OCI-LY1 (cell line): Measurements from ENCODE around the gene SAA2.
"Not testable (repeated sequence)": the region's sequence is repeated elsewhere in the genome, so short reads cannot be mapped to it uniquely, and the experiment has no call there.

ENCODE experiments used
- H2AFZ ChIP-seq: fragments of 200-600 bp; sonication (generic), shearing (Covaris generic); 2 replicates; pipeline ENCODE4 v1.6.0; 2014; ENCODE audit warnings: antibody characterized with exemption, mild to moderate bottlenecking, low read length
- H3F3A ChIP-seq: fragments of 200-600 bp; sonication (generic), shearing (Covaris generic); 2 replicates; pipeline ENCODE4 v1.6.0; 2014; ENCODE audit warnings: mild to moderate bottlenecking, antibody characterized with exemption, low read length, moderate library complexity; ENCODE audit not compliant: insufficient read depth
- H3K27ac ChIP-seq: fragments of 200-600 bp; sonication (generic); 2 replicates; pipeline ENCODE4 v1.5.1; 2014; ENCODE audit warnings: low read length, mixed run types, mild to moderate bottlenecking, low read depth; ENCODE audit not compliant: poor library complexity, severe bottlenecking
- H3K27me3 ChIP-seq: fragments of 200-600 bp; sonication (generic); 2 replicates; pipeline ENCODE4 v1.6.0; 2014; ENCODE audit warnings: antibody characterized with exemption, mild to moderate bottlenecking, low read length, moderate library complexity; ENCODE audit not compliant: insufficient read depth
- H3K36me3 ChIP-seq: fragments of 200-600 bp; sonication (generic); 2 replicates; pipeline ENCODE4 v1.6.1; 2014; ENCODE audit warnings: mild to moderate bottlenecking, antibody characterized with exemption, low read length, moderate library complexity, mixed read lengths; ENCODE audit not compliant: insufficient read depth
- H3K4me1 ChIP-seq: fragments of 200-600 bp; sonication (generic); 2 replicates; pipeline ENCODE4 v1.5.1; 2014; ENCODE audit warnings: mild to moderate bottlenecking, low read length, moderate library complexity; ENCODE audit not compliant: insufficient read depth, severe bottlenecking
- H3K4me2 ChIP-seq: fragments of 200-600 bp; sonication (generic), shearing (Covaris generic); 2 replicates; pipeline ENCODE4 v1.6.1; 2014; ENCODE audit warnings: low read length
- H3K4me3 ChIP-seq: fragments of 200-600 bp; sonication (generic); 2 replicates; pipeline ENCODE4 v1.5.1; 2014; ENCODE audit warnings: low read length, low read depth, mild to moderate bottlenecking, mixed read lengths; ENCODE audit not compliant: poor library complexity, severe bottlenecking
- H3K79me2 ChIP-seq: fragments of 200-600 bp; shearing (Covaris generic); 2 replicates; pipeline ENCODE4 v1.6.1; 2016; ENCODE audit warnings: mixed run types, low read length, mixed read lengths; ENCODE audit not compliant: insufficient read depth
- H3K9ac ChIP-seq: fragments of 200-600 bp; sonication (generic), shearing (Covaris generic); 2 replicates; pipeline ENCODE4 v1.6.1; 2014; ENCODE audit warnings: mild to moderate bottlenecking, low read length, mixed read lengths
- H3K9me2 ChIP-seq: fragments of 200-600 bp; sonication (generic), shearing (Covaris generic); 2 replicates; pipeline ENCODE4 v1.6.1; 2014; ENCODE audit warnings: low read depth, mild to moderate bottlenecking, low read length, mixed read lengths
- H3K9me3 ChIP-seq: fragments of 200-600 bp; shearing (Covaris generic); 2 replicates; pipeline ENCODE4 v1.6.1; 2014; ENCODE audit warnings: low read length, mixed read lengths
- H4K20me1 ChIP-seq: fragments of 200-600 bp; sonication (generic), shearing (Covaris generic); 2 replicates; pipeline ENCODE4 v1.6.0; 2016; ENCODE audit warnings: mild to moderate bottlenecking, low read length; ENCODE audit not compliant: insufficient read depth
- EZH2 ChIP-seq: fragments of 200-600 bp; sonication (generic), shearing (Covaris generic); IDR thresholded peaks from 2 replicates; pipeline ENCODE4 v1.8.0; 2017; ENCODE audit warnings: borderline replicate concordance, mixed run types, mild to moderate bottlenecking, antibody characterized with exemption, low read length, moderate library complexity, mixed read lengths
- TF ChIP-seq, protein P1 (sequence below): fragments of 200-600 bp; sonication (generic), shearing (Covaris generic); IDR thresholded peaks from 2 replicates; pipeline ENCODE4 v1.5.1; 2017; ENCODE audit warnings: mild to moderate bottlenecking, antibody characterized with exemption, low read length, moderate library complexity, mixed read lengths

Gene SAA2

DNA sequence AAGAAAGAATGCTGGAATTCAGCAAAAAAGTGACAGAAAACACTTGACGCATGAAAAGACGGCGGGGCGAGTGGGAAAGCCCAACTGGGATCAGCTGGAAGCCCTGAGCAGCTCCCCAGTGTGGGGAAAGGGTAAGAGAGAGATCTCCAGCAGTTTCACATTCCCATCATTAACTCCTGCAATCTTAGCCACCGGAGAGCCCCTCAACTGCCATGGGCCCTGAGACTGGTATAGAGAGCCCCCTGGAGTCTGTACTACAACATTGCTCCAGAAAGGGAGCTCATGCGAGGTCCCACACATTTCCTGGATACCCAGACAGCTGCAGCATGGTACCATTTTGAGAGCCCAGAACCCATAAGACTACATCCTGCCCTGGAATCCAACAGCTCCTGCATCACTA lies 44.7 kb downstream of the SAA2 start:
- no peak overlapping the region for H2AFZ ChIP-seq
- H3K36me3 ChIP-seq, result no peaks in the 10 kb centered on the region
- H3K4me1 ChIP-seq, result no peaks in the 10 kb centered on the region
- H3K9ac ChIP-seq, result no peak overlapping the region
- H3K9me3 ChIP-seq, result no peaks in the 10 kb centered on the region
- no peaks in the 10 kb centered on the region for H3F3A ChIP-seq
- H3K4me3 ChIP-seq, result no peak overlapping the region
- H3K9me2 ChIP-seq, result no peaks in the 10 kb centered on the region
- no peaks in the 10 kb centered on the region; the same call in 1 of the 2 replicates for H3K27me3 ChIP-seq
- no peak overlapping the region for H3K4me2 ChIP-seq
- no peak for TF ChIP-seq EZH2
- TF ChIP-seq, protein P1, sequence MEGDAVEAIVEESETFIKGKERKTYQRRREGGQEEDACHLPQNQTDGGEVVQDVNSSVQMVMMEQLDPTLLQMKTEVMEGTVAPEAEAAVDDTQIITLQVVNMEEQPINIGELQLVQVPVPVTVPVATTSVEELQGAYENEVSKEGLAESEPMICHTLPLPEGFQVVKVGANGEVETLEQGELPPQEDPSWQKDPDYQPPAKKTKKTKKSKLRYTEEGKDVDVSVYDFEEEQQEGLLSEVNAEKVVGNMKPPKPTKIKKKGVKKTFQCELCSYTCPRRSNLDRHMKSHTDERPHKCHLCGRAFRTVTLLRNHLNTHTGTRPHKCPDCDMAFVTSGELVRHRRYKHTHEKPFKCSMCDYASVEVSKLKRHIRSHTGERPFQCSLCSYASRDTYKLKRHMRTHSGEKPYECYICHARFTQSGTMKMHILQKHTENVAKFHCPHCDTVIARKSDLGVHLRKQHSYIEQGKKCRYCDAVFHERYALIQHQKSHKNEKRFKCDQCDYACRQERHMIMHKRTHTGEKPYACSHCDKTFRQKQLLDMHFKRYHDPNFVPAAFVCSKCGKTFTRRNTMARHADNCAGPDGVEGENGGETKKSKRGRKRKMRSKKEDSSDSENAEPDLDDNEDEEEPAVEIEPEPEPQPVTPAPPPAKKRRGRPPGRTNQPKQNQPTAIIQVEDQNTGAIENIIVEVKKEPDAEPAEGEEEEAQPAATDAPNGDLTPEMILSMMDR, result peak; percentile 64
- no peaks in the 10 kb centered on the region for H4K20me1 ChIP-seq
- no peaks in the 10 kb centered on the region for H3K79me2 ChIP-seq
- no peak overlapping the region for H3K27ac ChIP-seq

DNA sequence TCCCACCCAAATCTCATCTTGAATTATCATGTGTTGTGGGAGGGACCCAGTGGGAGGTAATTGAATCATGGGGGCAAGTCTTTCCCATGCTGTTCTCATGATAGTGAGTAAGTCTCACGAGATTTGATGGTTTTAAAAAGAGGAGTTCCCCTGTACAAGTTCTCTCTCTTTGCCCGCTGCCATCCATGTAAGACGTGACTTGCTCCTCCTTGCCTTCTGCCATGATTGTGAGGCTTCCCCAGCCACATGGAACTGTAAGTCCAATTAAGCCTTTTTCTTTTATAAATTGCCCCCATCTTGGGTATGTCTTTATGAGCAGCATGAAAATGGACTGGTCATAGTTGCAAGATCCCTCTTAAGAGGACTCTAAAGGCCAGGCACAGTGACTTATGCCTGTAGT lies 50.7 kb downstream of the SAA2 start:
- not testable (repeated sequence) for H3K9me3 ChIP-seq, H2AFZ ChIP-seq, H4K20me1 ChIP-seq, H3F3A ChIP-seq, H3K36me3 ChIP-seq, H3K9me2 ChIP-seq, H3K4me1 ChIP-seq, H3K4me2 ChIP-seq, H3K79me2 ChIP-seq, H3K27ac ChIP-seq, H3K4me3 ChIP-seq, H3K27me3 ChIP-seq, H3K9ac ChIP-seq

DNA sequence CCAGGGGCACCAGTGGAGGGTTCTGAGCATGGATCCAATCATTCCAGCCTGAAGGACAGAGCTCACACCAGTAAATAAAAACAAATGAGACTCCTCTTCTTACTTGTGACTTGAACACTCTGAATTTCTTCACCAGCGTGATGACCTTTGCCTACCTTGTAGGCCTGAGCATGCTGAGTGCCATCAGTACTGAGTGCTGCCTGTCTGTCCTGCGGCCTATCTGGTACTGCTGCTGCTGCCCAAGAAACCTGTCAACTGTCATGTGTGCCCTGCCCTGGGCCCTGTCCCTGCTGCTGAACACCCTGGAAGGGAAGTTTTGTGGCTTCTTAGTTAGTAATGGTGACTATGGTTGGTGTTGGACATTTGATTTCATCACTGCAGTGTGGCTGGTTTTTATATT lies 51.9 kb downstream of the SAA2 start:
- H3K9ac ChIP-seq, result no peak overlapping the region
- H3K27me3 ChIP-seq, result no peaks in the 10 kb centered on the region
- no peaks in the 10 kb centered on the region for H4K20me1 ChIP-seq
- H3K4me1 ChIP-seq, result no peaks in the 10 kb centered on the region
- H3K9me2 ChIP-seq, result no peaks in the 10 kb centered on the region
- no peak overlapping the region for H3K27ac ChIP-seq
- TF ChIP-seq, protein P1, result no peak
- no peak for TF ChIP-seq EZH2
- no peaks in the 10 kb centered on the region for H3F3A ChIP-seq
- H2AFZ ChIP-seq, result no peak overlapping the region
- no peak overlapping the region for H3K4me2 ChIP-seq
- H3K9me3 ChIP-seq, result 0 out of 2 replicates have a peak, but pooled peaks cover 3% of the 10 kb centered on the region
- no peaks in the 10 kb centered on the region; the same call in 1 of the 2 replicates for H3K36me3 ChIP-seq
- H3K79me2 ChIP-seq, result no peaks in the 10 kb centered on the region
- H3K4me3 ChIP-seq, result no peak overlapping the region
